PC-3 (cell line): ENCODE data around the gene DOCK8.

Source experiments
- EZH2 ChIP-seq: fragments of 300-600 bp; sonication (generic); IDR thresholded peaks from one replicate; pipeline ENCODE4 v1.6.1; 2017; ENCODE audit warnings: antibody characterized with exemption, mild to moderate bottlenecking, low read length; ENCODE audit not compliant: unreplicated experiment
- EZH2phosphoT487 ChIP-seq: fragments of 300-600 bp; sonication (generic); IDR thresholded peaks from 2 replicates; pipeline ENCODE4 v1.6.1; 2018; ENCODE audit warnings: mild to moderate bottlenecking, antibody characterized with exemption, low read length, borderline replicate concordance
- TF ChIP-seq, protein P1 (sequence below): fragments of 300-600 bp; sonication (generic); conservative IDR thresholded peaks from 2 replicates; pipeline ENCODE4 v1.5.1; 2017; ENCODE audit warnings: antibody characterized with exemption, low read depth, mild to moderate bottlenecking, low read length

- TF ChIP-seq, protein P1, sequence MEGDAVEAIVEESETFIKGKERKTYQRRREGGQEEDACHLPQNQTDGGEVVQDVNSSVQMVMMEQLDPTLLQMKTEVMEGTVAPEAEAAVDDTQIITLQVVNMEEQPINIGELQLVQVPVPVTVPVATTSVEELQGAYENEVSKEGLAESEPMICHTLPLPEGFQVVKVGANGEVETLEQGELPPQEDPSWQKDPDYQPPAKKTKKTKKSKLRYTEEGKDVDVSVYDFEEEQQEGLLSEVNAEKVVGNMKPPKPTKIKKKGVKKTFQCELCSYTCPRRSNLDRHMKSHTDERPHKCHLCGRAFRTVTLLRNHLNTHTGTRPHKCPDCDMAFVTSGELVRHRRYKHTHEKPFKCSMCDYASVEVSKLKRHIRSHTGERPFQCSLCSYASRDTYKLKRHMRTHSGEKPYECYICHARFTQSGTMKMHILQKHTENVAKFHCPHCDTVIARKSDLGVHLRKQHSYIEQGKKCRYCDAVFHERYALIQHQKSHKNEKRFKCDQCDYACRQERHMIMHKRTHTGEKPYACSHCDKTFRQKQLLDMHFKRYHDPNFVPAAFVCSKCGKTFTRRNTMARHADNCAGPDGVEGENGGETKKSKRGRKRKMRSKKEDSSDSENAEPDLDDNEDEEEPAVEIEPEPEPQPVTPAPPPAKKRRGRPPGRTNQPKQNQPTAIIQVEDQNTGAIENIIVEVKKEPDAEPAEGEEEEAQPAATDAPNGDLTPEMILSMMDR, result no peak
- TF ChIP-seq EZH2 (no peak), EZH2phosphoT487 (no peak)
These were observed 163.6 kb downstream of the DOCK8 start for GRCh38 chr9:378263-378662.
